Hypothalamus (tissue), 51 donors: ENCODE data around the gene CASKIN2.
"Not testable (repeated sequence)": the region's sequence is repeated elsewhere in the genome, so short reads cannot be mapped to it uniquely, and the experiment has no call there.

Source experiments
- DNase-seq, 51 donors: peaks; one replicate each; lab custom pipeline; 2025; lab: John Stamatoyannopoulos, UW

The CASKIN2 gene

DNA sequence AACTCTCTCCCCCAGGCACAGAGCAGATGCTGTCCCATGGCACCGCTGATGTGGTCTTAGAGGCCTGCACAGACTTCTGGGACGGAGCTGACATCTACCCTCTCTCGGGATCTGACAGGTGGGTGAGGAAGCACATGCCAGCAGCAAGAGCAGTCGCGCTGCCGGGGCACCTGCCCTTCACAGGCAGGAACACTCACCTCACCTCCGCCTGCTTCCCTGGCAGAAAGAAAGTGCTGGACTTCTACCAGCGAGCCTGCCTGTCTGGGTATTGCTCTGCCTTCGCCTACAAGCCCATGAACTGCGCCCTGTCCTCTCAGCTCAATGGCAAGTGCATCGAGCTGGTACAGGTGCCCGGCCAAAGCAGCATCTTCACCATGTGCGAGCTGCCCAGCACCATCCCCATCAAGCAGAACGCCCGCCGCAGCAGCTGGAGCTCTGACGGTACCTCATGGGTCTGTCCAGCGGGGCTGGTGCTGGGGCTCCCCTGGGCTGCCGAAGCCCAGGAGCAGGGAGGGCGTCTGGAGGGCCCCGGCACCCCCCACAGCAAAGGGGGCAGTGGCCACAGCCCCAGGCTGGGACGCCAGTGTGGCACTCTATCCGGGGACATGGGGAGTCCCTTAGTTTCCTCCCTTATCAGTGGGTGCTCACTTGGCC lies 21.7 kb downstream of the CASKIN2 start:
- DNase-seq: no peak

DNA sequence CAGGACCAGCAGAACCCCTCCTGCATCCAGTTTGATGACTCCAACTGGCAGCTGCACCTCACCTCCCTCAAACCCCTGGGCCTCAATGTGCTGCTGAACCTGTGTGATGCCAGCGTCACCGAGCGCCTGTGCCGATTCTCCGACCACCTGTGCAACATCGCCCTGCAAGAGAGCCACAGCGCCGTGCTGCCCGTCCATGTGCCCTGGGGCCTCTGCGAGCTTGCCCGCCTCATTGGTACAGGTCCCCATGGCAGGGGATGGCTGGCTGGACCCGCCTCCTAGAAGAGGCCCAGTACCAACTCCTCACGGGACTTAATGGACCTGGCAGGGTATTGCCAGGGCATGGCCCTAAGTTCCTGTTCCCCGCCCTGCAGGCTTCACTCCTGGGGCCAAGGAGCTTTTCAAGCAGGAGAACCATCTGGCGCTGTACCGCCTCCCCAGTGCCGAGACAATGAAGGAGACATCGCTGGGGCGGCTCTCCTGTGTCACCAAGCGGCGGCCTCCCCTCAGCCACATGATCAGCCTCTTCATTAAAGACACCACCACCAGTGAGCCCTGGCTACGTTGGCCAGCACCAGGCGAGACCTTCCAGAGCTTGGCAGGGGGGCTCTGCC lies 22.7 kb downstream of the CASKIN2 start:
- no peak for DNase-seq

DNA sequence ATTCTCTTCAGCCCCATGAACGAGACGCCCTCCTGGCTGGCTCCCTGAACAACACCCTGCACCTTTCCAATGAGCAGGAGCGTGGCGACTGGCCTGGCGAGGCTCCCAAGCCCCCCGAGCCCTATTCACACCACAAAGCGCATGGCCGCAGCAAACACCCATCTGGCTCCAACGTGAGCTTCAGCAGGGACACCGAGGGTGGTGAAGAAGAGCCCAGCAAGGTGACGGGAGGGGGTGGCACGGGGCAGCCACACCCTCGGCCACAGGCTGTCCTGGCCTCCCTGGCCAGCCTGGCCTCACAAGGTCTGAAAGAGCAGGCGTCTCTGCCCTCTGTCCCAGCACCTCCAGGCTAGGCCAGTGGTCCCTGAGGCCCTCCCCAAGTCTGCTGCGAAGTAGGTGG lies 23.7 kb downstream of the CASKIN2 start:
- DNase-seq: no peak

DNA sequence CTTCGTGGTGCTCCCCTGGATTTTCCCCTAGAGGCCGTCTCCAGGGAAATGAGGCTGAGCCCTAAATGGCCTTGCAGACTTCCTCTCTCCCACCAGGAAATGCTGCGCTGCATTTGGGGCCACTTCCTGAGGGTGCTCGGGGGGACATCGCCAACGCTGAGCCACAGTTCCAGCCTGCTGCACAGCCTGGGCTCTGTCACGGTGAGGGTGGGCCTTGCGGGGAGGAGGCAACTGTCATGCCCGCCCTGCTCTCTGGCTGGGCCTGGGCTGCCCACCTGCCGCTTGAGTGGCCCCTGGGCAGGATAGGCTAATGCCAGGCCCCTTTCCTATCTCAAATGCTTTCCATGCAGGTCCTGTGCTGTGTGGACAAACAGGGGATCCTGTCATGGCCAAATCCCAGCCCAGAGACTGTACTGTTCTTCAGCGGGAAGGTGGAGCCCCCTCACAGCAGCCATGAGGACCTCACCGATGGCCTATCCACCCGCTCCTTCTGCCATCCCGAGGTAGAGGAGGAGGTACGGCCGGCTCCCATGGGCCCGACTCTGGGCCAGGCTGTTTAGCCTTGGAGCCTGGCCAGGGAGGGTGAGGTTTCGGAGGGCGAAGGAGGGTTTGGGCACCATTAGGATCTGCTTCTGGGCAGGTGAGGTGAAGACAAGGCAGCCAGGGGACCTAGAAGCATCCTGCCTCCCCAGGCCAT lies 24.2 kb downstream of the CASKIN2 start:
- no peak for DNase-seq

DNA sequence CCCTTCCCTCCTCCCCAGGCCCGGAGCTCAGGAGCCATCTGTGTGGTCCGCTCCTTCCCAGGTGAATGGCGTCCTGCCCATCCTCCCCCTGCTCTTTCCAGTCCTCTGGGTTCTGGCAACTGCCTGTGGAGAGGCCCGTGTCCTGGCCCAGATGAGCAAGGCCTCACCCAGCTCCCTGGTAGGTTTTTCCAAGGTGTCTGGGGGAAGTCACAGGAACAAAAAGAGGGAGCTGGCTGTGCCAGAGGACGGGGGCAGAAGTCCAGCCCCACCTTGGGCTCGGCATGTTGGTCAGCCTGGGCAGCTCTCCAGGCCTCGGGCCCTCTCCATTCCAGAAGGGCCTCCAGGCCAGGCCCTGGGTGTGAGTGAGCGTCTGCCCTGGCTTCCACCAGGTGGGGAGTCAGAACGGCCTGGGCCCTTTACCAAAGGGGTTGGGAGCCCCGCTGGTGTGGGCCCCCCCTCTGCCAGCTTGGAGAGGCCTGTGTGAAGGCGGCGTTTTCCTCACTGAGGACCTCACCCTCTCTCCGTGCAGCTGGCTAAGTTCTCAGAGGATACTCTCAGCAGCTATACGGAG lies 25.1 kb downstream of the CASKIN2 start:
- DNase-seq: no peak

DNA sequence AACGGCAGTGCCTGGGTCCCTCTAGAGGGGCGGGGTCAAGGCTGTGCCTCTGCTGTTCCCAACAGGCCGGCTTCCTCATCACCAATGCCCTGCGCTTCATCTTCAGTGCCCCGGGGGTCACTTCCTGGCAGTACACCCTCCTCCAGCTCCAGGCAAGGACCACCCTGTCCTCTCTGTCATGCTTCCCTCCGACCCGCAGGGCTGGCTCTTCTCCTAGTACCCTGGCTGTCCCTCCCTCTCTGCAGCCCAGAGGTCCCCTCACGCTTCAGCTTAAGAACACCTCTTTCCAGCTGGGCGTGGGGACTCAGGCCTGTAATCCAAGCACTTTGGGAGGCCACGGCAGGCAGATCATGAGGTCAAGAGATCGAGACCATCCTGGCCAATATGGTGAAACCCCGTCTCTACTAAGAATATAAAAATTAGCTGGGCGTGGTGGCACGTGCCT lies 25.8 kb downstream of the CASKIN2 start:
- DNase-seq: no peak

DNA sequence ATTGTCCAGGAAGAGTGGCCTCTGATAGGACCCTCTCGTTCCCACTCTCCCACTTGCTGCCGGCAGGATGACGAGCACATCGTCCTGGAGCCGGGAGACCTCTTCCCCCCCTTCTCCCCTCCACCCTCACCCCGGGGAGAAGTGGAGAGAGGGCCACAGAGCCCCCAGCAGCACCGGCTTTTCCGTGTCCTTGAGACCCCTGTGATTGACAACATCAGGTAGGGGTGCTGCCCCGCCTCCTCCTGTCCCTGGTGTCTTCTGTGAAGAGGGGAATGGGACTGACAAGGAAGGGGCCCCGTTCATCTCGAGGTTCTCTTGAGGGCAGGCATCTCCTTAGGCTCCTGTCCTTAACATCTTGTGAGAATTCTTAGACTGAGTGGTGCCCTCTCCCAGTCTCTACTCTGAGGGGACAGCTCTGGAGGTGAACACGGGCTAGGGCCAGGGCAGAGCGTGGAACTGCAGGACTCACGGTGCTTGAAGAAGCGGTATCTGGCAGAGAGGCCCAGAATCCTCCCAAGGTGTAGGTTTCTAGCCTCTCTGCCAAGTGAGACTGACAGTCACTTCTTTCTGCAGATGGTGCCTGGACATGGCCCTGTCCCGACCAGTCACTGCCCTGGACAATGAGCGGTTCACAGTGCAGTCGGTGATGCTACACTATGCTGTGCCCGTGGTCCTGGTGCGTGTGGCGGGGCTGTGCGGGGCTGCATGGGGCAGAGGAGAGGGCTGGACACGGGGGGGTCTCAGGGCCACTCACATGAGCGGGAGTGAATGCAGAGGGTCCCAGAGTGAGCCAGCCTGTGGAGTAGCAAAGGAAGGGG lies 26.4 kb downstream of the CASKIN2 start:
- peak in 1 of 51 donors; percentile 27 for DNase-seq

DNA sequence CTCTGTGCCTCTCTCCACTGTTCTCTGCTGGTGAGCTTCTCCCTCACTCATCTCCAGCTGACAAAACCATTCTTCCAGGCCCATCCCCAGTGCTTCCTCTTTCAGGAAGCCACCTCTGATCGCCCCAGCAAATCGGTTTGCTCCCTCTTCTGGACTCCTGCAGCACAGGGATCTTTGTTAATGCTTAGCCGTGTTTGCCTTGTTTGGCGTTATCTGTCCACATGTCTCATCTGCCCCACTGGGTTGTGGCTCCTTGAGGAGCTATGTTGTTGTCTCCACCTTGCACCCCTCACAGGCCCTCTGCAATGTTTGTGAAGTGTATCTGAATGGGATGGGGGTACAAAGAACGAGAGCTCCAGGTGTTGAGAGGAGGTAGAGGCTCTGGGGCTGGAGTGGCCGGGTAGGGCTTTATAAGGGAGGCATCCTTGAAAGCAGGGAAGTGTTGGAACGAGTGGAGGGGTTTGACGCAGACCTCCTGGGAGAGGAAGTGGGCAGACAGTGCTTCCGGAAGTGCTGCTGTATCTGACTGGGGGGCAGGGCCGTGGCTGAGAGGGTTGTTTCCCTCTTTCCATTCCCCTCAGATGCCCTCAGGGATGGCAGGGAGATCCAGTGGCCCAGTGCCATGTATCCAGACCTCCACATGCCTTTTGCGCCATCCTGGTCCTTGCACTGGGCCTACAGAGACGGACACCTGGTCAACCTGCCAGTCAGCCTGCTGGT lies 27.8 kb downstream of the CASKIN2 start:
- DNase-seq: peak in 6 of 51 donors; percentile 25 to 41 (median 35)

DNA sequence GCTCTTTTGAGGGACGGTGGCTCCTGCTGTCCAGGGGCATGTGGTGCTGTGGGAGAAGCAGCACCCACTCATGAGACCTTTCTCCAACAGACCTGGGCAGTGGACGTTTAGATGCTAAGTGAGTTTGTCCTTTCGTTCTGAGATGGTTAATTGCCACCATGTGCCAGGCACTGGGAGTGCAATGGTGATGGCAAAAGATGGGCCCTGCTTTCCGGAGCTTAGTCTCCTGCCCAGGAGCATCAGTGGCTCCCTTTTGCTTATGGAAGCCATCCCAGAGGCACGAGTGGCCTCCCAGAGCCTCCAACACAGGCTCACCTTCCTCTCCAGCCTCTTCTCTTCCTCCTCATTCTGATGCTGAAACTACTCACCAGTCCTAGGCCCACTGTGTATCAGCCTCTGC lies 28.4 kb downstream of the CASKIN2 start:
- DNase-seq: no peak

DNA sequence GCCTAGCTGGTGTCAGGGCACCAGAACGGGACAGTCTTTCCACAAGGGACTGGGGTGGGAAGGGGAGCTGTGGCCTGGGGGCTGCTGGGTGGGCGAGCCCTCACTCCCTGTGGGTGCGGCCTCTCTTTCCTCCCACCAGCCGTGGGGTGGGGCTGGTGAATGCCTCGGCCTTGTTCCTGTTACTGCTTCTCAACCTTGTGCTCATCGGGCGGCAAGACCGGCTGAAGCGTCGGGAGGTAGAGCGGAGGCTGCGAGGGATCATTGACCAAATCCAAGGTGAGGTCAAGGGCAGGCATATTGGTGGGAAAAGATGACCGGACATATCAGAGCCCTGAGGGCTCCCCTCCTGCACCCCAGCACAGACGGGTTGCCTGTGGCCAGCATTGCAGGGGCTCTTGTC lies 29.2 kb downstream of the CASKIN2 start:
- DNase-seq: no peak

DNA sequence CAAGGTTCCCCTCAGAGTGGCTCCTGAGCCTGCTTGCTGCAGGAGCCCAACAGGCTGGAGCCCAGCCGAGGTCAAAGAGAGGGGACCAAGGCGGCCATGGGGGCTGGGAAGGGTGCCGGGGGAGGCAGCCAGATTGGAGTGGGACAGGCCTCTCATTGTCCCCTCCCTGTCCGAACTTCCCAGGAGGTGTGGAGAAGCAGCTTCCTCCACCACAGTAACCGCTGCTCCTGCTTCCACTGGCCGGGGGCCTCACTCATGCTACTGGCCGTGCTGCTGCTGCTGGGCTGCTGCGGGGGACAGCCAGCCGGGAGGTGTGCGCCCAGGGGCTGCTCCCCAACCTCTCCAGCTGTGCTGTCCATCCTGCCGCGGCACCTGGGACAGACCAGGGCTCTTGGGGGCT lies 29.6 kb downstream of the CASKIN2 start:
- no peak for DNase-seq

DNA sequence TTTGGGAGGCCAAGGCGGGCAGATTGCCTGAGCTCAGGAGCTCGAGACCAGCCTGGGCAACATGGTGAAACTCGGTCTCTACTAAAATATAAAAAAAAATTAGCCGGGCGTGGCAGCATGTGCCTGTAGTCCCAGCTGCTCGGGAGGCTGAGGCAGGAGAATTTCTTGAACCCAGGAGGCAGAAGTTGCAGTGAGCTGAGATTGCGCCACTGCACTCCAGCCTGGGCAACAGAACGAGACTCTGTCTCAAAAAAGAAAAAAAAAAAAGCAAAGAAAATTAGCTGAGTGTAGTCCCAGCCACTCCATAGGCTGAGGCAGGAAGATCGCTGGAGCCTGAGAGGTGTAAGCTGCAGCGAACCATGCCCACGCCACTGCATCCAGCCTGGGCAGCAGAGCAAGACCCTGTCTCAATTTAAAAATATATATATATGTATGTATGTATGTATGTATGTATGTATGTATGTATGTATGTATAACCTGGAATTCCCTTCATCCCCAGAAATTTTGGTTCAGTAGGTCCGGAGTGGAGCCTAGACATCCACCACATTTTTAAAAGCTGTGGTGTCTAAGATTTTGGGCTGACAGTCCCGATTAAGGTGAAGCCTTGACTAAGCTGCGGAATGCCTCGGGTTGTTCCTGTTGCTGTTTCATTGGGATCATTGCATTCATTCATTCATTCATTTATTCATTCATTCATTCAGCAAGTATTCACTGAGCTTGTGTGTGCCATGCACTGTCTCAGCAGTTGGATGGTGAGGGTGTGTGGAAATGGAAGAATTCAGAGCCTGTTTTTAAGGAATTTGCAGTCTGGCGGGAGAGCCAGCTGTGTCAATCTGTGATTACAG lies 33.0 kb downstream of the CASKIN2 start:
- DNase-seq: no peak

DNA sequence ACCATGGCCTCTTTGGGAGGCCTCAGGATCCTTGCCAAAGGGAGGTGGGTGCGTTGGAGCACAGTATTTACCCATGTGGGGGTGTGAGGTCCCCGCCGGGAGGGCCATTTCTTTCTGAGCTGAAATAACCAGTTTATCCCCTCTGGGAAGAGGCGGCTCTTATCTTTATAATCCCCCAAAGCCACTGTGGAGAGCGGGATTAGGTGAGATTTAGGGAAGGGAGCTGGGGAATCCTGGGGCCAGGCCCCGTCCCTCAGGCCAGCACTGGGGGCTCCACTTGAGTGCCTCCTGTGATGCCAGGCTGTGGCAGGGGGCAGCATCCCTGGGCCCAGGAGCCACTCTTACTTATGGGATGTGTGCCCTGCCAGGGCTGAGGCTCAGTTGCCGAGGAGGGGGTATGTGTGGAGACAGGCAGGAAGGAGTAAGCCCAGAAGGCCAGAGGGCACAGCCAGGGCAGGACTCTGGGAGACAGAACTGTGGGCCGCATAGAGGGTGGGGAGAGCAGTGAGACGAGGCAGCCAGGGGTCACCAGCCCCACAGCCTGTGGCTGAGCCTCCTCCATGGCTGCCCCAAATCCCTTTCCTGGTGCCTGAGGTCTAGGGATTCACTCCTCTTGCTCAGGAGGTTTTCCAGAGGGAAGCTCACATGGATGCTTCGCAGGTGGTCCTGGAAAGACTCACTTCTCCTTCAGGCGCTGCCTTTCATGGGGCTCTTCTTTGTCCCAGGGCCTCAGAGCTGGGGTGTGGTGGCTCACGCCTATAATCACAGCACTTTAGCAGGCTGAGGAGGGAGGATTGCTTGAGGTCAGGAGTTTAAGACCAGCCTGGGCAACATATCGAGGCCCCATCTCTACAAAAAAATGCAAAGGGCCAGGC lies 33.9 kb downstream of the CASKIN2 start:
- no peak for DNase-seq

DNA sequence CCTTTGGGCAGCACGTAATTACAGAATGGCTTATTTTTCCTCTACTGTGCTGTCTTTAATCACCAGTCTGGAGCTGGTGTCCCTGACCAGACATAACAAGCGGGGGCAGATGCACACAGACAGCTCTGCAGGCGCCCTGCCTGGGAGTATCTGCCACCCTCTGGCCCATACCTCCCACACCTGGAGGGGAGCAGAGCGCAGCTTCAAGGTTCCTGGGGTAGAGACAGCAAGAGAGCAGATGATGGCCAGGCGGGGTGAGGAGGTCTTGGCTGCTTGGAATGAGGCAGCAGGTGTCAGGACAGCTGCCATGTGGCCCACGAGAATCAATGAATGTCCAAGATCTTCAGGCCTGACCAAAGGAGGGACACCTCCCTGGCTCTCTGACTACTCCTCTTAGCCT lies 35.1 kb downstream of the CASKIN2 start:
- DNase-seq: no peak

DNA sequence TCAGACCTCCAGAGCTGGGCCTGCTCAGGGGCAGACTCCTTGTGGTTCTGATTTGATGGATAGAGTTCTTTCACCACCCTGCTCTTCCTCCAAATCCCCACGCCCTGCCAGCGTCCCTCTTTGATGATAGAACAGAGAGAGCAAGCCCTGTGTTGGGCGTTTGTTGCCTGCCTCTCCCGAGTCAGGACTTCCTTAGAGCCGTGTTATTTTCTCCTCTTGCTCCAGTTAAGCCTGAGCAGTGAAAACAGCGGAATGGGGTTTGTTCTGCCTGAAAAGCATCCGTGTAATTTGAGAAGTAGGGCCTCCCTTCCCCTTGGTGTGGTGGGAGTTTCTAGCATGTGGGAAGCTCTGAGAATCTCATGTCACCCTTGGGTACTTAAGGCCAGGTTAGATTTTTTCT lies 36.8 kb downstream of the CASKIN2 start:
- DNase-seq: no peak

DNA sequence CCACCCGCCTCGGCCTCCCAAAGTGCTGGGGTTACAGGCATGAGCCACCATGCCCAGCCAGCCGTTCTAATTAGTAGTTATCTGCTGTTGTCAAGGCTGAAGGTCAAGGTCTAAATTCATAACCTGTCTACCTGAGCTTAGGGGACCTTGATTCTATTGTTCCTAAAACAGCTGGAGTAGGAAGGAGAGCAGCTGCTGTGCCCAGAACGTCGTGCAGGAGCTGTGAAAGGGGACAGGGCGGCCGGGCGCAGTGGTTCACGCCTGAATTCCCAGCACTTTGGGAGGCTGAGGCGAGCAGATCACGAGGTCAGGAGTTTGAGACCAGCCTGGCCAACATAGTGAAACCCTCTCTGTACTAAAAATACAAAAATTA lies 37.9 kb downstream of the CASKIN2 start:
- not testable (repeated sequence) for DNase-seq

DNA sequence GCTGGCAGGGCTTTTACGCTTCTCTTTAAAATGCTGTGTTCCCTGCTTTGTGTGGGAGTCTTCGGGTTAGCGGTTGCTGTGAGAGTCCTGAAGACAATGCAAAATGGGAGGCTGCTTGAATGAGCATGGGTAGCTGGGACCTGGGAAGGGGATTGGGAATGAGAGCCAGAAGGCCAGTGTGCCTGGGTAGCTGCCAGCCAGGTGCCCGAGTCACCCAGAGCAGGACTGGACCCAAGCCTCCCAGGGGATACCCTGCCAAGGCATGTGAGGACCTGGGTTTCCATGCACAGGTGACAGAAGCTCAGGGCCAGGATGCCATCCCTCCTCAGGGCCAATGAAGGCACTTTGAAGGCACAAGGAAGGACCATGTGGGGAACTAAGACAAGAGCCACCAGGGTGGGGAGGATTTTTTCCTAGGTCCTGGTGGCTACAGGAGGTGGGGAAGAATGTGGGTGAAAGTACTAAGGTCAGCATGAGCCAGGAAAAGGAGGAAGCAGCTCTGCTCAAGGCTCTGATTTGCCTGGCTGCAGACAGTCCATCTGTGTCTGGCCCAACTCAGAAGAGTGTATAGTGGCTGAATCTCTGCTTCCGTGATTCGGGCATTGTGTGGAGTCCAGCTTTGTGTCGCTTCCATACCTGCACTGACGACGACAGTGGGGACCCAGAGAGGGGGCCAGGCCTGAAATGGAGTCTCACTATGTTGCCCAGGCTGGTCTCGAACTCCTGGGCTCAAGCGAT lies 38.4 kb downstream of the CASKIN2 start:
- DNase-seq: peak in 4 of 51 donors; percentile 20 to 52 (median 30)

DNA sequence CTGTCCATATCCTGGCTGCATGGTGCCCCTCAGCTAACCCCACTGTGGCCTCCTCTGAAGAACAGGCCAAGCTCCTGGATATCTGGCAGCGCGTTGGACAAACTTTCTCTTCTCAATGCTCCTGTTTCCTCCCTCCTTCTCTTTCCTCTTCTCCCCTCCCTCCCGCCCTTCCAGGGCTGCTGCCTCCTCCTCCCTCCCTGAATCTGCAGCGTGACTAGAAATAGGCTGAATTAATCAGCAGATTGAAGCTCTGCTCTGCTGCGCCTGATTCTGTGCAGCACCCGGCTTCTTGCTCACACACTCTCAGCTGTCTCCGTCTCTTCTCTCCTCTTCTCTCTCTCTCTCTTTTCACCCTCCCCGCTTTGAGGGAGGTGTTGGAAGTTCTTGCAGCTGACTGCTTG lies 39.1 kb downstream of the CASKIN2 start:
- DNase-seq: peak in 26 of 51 donors; percentile 27 to 77 (median 48)
